GM21367 (cell line): ENCODE data around the gene MESD.

Experiments
- ATAC-seq: cut with Tn5 transposase; IDR thresholded peaks from one replicate; pipeline ENCODE4 v1.9.1; 2021; ENCODE audit not compliant: unreplicated experiment

Gene MESD

GRCh38 chr15:80992006-80992405 is 2.4 kb upstream of the MESD start:
- no peak for ATAC-seq

DNA sequence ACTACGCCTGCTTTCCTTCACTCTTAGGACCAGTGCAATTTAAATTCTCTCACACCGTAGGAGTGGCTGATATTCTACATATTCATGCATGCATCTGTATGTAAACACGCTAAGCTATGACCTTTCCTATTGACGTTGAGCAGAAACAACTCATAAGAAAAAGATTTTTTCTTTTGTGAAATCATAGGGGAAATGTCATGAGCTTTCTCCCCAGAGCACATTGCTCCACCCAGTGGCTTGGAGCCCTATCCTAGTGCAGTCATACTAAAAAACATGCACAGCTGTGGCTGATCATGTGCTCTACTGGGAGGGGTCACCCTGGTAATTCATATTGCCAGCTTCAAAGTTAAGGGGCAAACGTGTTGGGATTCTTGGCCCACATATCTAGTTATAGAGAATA is 1.8 kb upstream of the MESD start:
- no peak for ATAC-seq

GRCh38 chr15:80990955-80991354 is 1.3 kb upstream of the MESD start:
- ATAC-seq = no peak

DNA sequence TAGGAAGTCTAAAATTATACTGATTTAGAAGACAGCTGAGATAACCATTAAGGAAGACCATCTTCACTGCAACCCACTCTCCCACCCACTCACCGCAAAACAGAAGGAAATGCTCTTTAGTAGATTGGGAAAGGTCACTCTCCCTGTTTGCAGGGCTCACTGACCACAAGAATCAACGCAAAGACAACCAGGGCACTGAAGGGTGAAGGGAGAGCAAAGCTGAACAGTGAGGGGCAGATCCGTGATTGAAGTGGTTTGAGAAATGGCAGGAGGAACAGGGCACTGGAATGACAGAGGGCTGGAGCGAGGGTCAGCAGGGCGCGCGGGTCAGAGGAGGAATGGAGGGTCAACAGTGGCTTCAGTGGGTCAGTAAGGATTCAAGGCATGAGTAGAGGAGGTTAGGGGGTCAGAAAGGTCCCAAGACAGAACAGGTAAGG is 520 bp downstream of the MESD start:
- ATAC-seq = peak; percentile 1

DNA sequence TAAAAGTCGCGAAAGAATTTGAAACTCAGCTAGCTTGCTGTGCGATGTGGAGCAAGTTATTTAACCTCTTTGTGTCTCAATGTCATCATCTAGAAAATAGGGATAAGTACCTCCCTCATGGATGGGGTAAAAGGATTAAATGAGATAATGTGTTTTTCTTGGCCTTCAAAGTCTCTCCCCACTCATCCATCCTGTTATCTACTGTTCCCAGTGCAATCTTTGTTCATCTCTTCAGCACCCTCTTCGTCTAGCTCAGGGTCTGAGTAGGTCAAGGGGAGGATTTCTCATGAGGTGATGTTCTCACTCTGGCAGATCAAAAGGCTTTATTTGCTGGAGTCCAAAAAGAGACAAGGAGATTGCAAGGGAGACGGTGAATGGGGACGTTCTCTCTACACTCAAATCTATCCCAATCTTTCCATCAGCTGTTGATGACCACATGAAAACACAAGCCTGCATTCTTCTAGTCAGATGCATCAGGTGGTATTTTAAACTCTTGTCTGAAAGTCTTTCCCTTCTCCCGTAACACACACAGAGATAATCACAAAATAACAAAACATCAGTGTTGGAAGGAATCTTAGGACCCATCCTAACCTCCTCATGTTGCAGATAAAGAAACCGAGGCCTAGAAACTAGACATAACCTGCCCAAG is 1.3 kb downstream of the MESD start:
- no peak for ATAC-seq

DNA sequence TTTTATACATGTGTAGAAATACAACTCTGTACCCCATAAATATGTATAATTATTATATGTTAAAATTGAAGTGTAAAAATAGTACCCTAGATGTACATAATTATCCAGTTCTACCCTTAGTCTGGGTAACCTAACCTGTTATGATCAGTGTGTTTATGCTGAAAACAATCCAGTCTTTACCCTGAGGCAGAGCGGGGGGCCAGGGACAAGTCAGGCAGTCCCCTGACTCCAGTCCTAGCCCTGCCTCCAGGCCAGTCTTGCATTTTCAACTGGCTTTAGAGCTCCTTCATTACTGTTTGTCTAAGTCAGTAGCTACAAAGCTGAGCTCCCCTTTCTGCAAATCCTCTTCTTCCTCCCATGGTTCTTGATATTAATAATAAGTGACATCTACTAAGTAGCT is 3.1 kb downstream of the MESD start:
- no peak for ATAC-seq

GRCh38 chr15:80985981-80986380 is 3.6 kb downstream of the MESD start:
- ATAC-seq = no peak

GRCh38 chr15:80984856-80985255 is 4.8 kb downstream of the MESD start:
- ATAC-seq = no peak

DNA sequence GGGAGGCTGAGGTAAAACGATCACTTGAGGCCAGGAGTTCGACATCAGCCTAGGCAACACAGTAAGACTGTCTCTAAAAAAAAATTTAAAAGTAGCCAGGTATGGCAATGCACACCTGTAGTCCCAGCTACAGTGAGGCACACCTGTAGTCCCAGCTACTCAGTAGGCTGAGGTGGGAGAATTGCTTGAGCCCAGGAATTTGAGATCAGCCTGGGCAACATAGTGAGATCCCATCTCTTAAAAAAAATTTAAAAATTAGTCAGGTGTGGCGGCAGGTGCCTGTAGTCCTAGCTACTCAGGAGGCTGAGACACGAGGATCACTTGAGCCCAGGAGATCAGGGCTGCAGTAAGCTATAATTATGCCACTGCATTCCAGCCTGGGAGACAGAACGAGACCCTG is 6.8 kb downstream of the MESD start:
- ATAC-seq = no peak

GRCh38 chr15:80982205-80982604 is 7.4 kb downstream of the MESD start:
- peak; percentile 45 for ATAC-seq

DNA sequence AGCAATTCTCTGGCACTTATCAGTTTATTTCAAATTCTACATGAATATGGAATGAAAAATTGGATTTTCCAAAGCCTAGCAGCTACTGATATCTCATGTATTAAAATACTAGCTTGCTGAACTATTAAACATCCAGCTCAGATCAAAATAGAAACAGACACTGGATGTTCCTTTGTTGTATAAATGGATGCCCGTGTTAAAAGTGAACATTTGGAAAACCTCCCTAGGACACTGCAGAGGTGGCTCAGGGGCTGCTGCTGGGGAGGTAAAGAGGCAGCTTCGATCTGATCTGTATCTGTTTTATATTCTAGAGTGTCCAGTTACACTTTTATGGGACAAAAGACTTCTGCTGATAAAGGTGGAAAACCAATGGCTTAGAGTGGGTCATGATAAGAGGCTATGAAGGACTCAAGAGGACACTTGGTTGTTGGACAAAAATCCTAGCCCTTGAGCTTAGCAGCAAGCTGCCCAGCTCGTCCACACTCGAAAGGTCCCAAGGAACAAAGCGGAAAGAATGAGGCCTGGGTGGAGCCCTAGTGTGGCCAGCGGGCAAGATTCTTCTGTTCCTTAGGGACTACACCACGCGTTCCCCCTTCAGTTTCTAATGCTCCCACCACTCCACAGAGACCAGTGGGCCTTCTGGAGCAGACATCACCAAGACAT is 9.9 kb downstream of the MESD start:
- no peak for ATAC-seq

GRCh38 chr15:80978685-80979329 is 10.8 kb downstream of the MESD start:
- no peak for ATAC-seq

- no peak for ATAC-seq
These were observed 12.0 kb downstream of the MESD start for GRCh38 chr15:80977627-80978036.

DNA sequence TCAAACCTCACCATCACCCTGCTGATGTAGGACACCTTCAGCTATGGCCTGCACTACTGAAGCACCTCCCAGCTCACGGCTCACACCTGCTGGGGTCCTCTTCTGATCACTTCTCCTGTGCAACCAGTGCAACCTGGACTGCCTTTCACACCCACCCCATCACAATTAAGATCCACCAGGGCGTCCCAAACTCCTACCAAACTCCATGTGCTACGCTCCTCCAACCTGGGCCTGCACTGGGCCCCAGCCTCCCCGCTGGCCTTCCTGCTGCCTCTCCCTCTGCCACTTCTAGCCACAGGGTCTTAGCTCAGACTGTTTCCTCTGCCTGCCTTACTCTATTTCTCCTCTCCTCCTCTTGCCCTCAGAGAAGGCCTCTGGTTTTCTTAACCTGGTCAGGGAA is 12.8 kb downstream of the MESD start:
- no peak for ATAC-seq

DNA sequence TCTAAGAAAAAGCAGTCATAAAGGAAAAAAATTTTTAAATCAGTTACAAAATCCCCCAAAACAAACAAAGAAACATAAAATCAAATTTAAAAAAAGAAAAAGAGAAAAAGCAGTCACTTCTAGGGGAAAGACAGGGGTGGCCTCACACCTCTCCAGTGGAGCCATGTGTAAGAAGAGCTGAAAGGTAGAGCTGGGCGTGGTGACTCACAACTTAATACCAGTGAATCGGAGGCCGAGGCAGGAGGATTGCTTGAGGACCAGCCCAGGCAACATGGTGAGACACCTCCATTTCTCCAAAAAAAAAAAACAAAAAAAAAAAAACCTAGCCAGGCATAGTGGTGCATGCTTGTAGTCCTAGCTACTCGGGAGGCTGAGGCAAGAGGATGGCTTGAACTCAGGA is 14.7 kb downstream of the MESD start:
- ATAC-seq = no peak

- ATAC-seq = no peak
These were observed 17.3 kb downstream of the MESD start for GRCh38 chr15:80972276-80972675.

DNA sequence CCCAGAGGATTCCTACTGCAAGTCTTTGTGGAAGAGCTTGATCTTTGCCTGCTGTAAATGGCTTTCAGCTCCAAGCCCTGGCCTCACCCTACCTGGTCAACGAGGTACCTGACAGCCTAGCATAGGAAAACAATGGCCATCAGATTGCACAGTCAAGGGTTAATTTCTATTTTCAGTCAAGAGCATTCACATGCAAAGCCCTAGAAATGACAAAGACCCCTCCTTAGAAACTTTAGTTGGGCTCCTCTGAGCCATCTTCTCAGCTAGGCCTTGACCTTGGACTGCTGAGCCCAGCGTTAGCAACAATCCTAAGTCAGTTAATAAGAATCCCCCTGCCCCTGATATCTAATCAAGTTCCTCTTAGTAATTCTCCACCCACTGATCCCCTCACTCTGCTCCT is 18.5 kb downstream of the MESD start:
- no peak for ATAC-seq

DNA sequence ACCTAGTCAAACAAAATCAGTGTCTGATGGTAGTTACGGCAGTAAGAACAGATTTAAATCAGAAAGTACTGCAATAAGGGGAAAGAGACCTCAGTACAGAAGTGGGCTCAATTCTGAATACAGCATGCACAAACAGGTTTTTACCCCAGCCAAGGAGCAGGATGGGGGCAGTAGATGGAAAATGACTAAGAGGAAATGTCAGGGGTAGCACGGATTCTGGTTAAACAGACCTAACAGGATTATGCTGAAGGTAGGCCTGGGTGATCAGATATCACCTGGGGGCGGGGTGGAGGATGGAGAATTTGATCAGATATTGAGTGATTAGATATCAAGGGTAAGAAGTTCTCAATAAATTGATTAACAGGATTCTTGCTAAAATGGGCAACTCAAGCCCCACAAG is 19.0 kb downstream of the MESD start:
- no peak for ATAC-seq

GRCh38 chr15:80970018-80970657 is 19.5 kb downstream of the MESD start:
- no peak for ATAC-seq

GRCh38 chr15:80969316-80969715 is 20.3 kb downstream of the MESD start:
- ATAC-seq = no peak

- ATAC-seq = no peak
These were observed 21.6 kb downstream of the MESD start for GRCh38 chr15:80967991-80968510.

DNA sequence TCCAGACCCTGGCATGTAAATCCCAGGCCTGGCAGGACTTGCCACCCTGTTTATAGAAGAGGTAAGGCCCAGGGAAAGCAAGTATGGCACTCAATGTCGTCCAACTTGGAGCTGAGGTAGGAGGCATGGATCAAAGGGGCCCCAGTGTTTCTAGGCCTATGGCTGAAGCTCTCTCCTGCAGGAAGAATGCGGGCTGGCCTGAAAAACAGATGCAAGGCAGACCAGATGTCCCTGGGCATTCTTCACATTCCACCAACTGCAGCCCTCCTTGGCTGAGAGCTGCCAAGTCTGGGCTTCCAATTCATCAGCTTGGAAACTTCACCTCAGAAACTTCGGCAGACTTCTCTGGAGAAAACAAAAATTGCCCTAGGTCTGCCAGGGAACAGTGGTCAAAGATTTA is 22.2 kb downstream of the MESD start:
- ATAC-seq = no peak
